RWPE2 (cell line): Measurements from ENCODE around the gene ANAPC16.

Experiments used
- ATAC-seq: fragments of 200-7000 bp; cut with Tn5 transposase; 3 replicates; pipeline ENCODE4 v1.9.1; 2021; ENCODE audit warnings: low read depth
- DNase-seq: peaks from one replicate; pipeline ENCODE4 v3.0.0-alpha.2; 2020; ENCODE audit warnings: low spot score
- H3K27ac ChIP-seq: fragments of 450-650 bp; 2 replicates; pipeline ENCODE4 v1.5.1; 2017; ENCODE audit warnings: mild to moderate bottlenecking; ENCODE audit not compliant: poor library complexity, severe bottlenecking
- H3K27me3 ChIP-seq: fragments of 250-450 bp; sonication (Bioruptor Pico); 2 replicates; pipeline ENCODE4 v1.5.1; 2021; ENCODE audit warnings: mild to moderate bottlenecking, moderate library complexity; ENCODE audit not compliant: insufficient read depth, poor library complexity, severe bottlenecking
- H3K36me3 ChIP-seq: fragments of 250-450 bp; sonication (Bioruptor Pico); 2 replicates; pipeline ENCODE4 v1.5.1; 2020; ENCODE audit warnings: low read depth, mild to moderate bottlenecking, moderate library complexity
- H3K4me1 ChIP-seq: fragments of 250-450 bp; sonication (Bioruptor Pico); 2 replicates; pipeline ENCODE4 v1.5.1; 2021; ENCODE audit warnings: mild to moderate bottlenecking, moderate library complexity; ENCODE audit not compliant: insufficient read depth, poor library complexity, severe bottlenecking
- H3K4me3 ChIP-seq: fragments of 250-450 bp; sonication (Bioruptor Pico); 2 replicates; pipeline ENCODE4 v1.5.1; 2021; ENCODE audit warnings: mild to moderate bottlenecking, moderate library complexity; ENCODE audit not compliant: severe bottlenecking
- H3K9me3 ChIP-seq: fragments of 250-450 bp; sonication (Bioruptor Pico); 2 replicates; pipeline ENCODE4 v1.5.1; 2021; ENCODE audit warnings: mild to moderate bottlenecking, moderate library complexity; ENCODE audit not compliant: severe bottlenecking
- TF ChIP-seq, protein P1 (sequence below): fragments of 450-650 bp; IDR thresholded peaks from one replicate; pipeline ENCODE4 v1.5.1; 2017; ENCODE audit warnings: mild to moderate bottlenecking, moderate library complexity; ENCODE audit not compliant: poor library complexity, severe bottlenecking

Gene ANAPC16

DNA sequence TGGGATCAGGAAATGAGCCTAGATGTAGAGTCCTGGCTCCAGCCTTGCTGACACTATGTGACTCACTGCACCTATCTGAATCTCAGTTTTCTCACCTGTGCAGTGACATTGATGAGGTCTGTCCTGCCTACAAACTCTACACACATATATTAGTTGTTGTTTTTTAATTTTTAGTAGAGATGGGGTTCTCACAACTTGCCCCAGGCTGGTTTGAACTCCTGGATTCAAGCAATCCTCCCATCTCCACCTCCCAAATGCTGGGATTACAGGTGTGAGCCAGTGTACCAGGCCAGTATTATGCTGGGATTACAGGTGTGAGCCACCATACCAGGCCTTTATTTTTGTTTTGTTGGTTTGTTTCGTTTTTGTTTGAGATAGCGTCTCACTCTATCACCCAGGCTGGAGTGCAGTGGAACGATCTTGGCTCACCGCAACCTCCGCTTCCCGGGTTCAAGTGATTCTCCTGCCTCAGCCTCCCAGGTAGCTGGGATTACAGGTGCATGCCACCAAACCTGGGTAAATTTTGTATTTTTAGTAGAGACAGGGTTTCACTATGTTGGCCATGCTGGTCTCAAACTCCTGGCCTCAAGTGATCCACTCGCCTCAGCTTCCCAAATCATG is 46.1 kb downstream of the ANAPC16 start:
- ATAC-seq (peak; percentile 28; the same call in 1 of the 3 replicates), DNase-seq (no peak)
- Histone ChIP-seq H3K27me3 (no peaks in the 10 kb centered on the region), H3K4me3 (no peak overlapping the region), H3K4me1 (peaks cover 64% of the 10 kb centered on the region), H3K27ac (peak overlapping the region; percentile 99), H3K9me3 (no peaks in the 10 kb centered on the region), H3K36me3 (no peaks in the 10 kb centered on the region)
- TF ChIP-seq, protein P1, sequence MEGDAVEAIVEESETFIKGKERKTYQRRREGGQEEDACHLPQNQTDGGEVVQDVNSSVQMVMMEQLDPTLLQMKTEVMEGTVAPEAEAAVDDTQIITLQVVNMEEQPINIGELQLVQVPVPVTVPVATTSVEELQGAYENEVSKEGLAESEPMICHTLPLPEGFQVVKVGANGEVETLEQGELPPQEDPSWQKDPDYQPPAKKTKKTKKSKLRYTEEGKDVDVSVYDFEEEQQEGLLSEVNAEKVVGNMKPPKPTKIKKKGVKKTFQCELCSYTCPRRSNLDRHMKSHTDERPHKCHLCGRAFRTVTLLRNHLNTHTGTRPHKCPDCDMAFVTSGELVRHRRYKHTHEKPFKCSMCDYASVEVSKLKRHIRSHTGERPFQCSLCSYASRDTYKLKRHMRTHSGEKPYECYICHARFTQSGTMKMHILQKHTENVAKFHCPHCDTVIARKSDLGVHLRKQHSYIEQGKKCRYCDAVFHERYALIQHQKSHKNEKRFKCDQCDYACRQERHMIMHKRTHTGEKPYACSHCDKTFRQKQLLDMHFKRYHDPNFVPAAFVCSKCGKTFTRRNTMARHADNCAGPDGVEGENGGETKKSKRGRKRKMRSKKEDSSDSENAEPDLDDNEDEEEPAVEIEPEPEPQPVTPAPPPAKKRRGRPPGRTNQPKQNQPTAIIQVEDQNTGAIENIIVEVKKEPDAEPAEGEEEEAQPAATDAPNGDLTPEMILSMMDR: no peak

DNA sequence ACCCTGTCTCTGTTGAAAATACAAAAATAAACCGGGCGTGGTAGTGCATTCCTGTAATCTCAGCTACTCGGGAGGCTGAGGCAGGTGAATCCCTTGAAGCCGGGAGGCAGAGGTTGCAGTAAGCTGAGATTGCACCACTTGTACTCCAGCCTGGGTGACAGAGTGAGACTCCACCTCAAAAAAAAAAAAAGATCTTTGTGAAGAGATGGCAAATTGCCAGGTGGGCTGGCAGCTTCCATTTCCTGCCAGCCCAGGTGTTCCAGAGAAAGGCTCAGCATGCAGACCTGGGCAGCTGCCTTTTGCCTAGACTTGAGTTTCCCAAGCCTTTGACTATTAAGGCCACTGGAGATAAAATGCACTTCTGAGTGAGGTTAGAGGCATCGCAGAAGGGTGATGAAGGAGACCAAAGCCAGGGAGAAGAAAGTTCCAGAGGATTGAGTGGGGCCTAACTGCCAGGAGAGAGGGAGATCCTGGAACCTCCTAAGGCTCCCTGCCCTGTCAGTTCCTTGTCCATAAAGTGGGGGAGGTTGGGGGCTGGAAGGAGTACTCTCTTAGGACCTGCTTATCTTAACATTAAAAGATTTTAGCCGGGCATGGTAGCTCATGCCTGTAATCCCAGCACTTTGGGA is 47.9 kb downstream of the ANAPC16 start:
- Histone ChIP-seq H3K9me3 (no peaks in the 10 kb centered on the region), H3K27me3 (no peaks in the 10 kb centered on the region), H3K4me3 (no peak overlapping the region), H3K4me1 (peaks cover 64% of the 10 kb centered on the region), H3K27ac (peak overlapping the region; percentile 99), H3K36me3 (no peaks in the 10 kb centered on the region)
- DNase-seq (peak; percentile 88), ATAC-seq (peak; percentile 40)
- TF ChIP-seq, protein P1: no peak

DNA sequence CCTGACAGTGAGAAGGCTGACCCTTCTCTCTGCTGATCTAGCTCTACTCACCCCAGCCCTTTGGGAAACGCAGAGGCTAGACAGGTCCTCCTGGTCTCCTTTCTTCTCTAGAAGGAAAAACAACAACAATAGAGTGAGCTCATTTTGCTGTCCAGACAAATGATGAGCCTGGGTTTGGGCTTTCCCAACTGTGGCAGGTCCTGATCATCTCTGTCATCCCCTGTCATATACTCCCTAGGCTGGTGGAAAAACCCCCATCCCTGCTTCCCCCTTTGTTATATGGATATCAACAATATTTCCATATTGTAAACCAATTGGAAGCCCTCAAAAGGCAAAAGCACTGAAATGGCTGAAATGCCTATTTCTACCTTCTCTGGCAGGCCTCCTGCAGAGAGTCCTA is 48.7 kb downstream of the ANAPC16 start:
- Histone ChIP-seq H3K9me3 (no peaks in the 10 kb centered on the region), H3K27ac (peak overlapping the region; percentile 99)

DNA sequence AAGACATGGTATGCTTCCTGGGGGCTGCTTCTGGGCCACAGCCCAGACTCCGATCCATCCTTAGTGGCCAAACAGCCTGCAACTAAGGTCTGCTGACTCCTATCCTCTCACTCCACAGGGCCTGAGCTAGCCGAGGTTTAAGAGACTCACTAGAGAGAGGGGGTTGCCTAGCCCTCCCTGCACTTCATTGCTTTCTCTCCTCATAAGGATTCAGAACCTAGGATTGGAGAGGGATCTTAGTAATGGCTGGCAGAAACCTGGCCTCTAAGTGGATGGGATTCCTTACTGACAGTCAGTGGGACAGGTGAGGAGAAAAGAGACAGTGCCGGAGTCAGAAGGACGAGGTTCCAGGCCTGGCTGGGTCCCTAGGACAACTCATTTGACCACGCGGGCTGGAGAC is 49.7 kb downstream of the ANAPC16 start:
- Histone ChIP-seq H3K4me3 (no peak overlapping the region), H3K9me3 (no peaks in the 10 kb centered on the region), H3K27ac (peak overlapping the region; percentile 99), H3K4me1 (peaks cover 56% of the 10 kb centered on the region), H3K36me3 (no peaks in the 10 kb centered on the region), H3K27me3 (no peaks in the 10 kb centered on the region)
- no peak for DNase-seq
- no peak for ATAC-seq
- TF ChIP-seq, protein P1: no peak

More for the DNA sequence above, 48.7 kb downstream of the ANAPC16 start:
- Histone ChIP-seq H3K4me1 (peaks cover 61% of the 10 kb centered on the region), H3K36me3 (no peaks in the 10 kb centered on the region), H3K27me3 (no peaks in the 10 kb centered on the region), H3K4me3 (no peak overlapping the region)
- TF ChIP-seq, protein P1: no peak
- no peak for ATAC-seq
- DNase-seq: no peak
